Measurements from ENCODE around the gene TMEM72. TPM values are rescaled to one million over a fixed set of nuclear protein-coding genes. Genes with fewer than 3 reads are reported as not detected.

Gene TMEM72
- total RNA-seq, 1 experiment from 2014 or later, result not detected

GRCh38 chr10:44897049-44897448 lies 14.1 kb upstream of the TMEM72 start:
- no peaks in the 10 kb centered on the region for H3K4me1 ChIP-seq (replicated peaks)
- no peak overlapping the region for H3K4me3 ChIP-seq
- H3K36me3 ChIP-seq, result no peaks in the 10 kb centered on the region
- H3K27ac ChIP-seq, result no peak overlapping the region
- H3K27me3 ChIP-seq (replicated peaks), result no peaks in the 10 kb centered on the region
- DNase-seq (ENCODE audit: low read depth in 1 of 2, low spot score in 2 of 2), result no peak
- H3K9me3 ChIP-seq (replicated peaks), result no peaks in the 10 kb centered on the region

GRCh38 chr10:44898665-44899064 lies 12.5 kb upstream of the TMEM72 start:
- Histone ChIP-seq H3K4me3 (no peak overlapping the region), H3K9me3 (replicated peaks) (no peaks in the 10 kb centered on the region)

GRCh38 chr10:44899450-44900080 lies 11.6 kb upstream of the TMEM72 start:
- Histone ChIP-seq H3K4me1 (replicated peaks) (no peaks in the 10 kb centered on the region), H3K27me3 (replicated peaks) (no peaks in the 10 kb centered on the region), H3K4me3 (no peak overlapping the region), H3K27ac (no peak overlapping the region), H3K9me3 (replicated peaks) (no peaks in the 10 kb centered on the region), H3K36me3 (no peaks in the 10 kb centered on the region)
- no peak for DNase-seq (ENCODE audit: low read depth in 1 of 2, low spot score in 2 of 2)

More at GRCh38 chr10:44898665-44899064, 12.5 kb upstream of the TMEM72 start:
- Histone ChIP-seq H3K27me3 (replicated peaks) (no peaks in the 10 kb centered on the region), H3K36me3 (no peaks in the 10 kb centered on the region), H3K27ac (no peak overlapping the region), H3K4me1 (replicated peaks) (no peaks in the 10 kb centered on the region)
- DNase-seq (ENCODE audit: low read depth in 1 of 2, low spot score in 2 of 2), result no peak

- no peaks in the 10 kb centered on the region for H3K9me3 ChIP-seq (replicated peaks)
- no peaks in the 10 kb centered on the region for H3K36me3 ChIP-seq
- no peak for DNase-seq (ENCODE audit: low read depth in 1 of 2, low spot score in 2 of 2)
- H3K4me1 ChIP-seq (replicated peaks), result no peaks in the 10 kb centered on the region
- no peaks in the 10 kb centered on the region for H3K27me3 ChIP-seq (replicated peaks)
- no peak overlapping the region for H3K27ac ChIP-seq
- no peak overlapping the region for H3K4me3 ChIP-seq
These were observed 8.1 kb upstream of the TMEM72 start for GRCh38 chr10:44902941-44903545.

- Histone ChIP-seq H3K27me3 (replicated peaks) (no peaks in the 10 kb centered on the region), H3K9me3 (replicated peaks) (no peaks in the 10 kb centered on the region), H3K4me3 (no peak overlapping the region), H3K27ac (no peak overlapping the region), H3K4me1 (replicated peaks) (no peaks in the 10 kb centered on the region), H3K36me3 (no peaks in the 10 kb centered on the region)
- DNase-seq (ENCODE audit: low read depth in 1 of 2, low spot score in 2 of 2), result no peak
These were observed 4.7 kb upstream of the TMEM72 start for GRCh38 chr10:44906486-44906885.

- no peak for DNase-seq (ENCODE audit: low read depth in 1 of 2, low spot score in 2 of 2)
- Histone ChIP-seq H3K4me1 (replicated peaks) (no peaks in the 10 kb centered on the region), H3K4me3 (no peak overlapping the region), H3K9me3 (replicated peaks) (no peaks in the 10 kb centered on the region), H3K27ac (no peak overlapping the region), H3K36me3 (no peaks in the 10 kb centered on the region), H3K27me3 (replicated peaks) (no peaks in the 10 kb centered on the region)
These were observed 3.6 kb upstream of the TMEM72 start for GRCh38 chr10:44907556-44907955.

- Histone ChIP-seq H3K27ac (no peak overlapping the region), H3K36me3 (no peaks in the 10 kb centered on the region), H3K4me1 (replicated peaks) (no peaks in the 10 kb centered on the region), H3K9me3 (replicated peaks) (no peaks in the 10 kb centered on the region), H3K27me3 (replicated peaks) (no peaks in the 10 kb centered on the region), H3K4me3 (no peak overlapping the region)
- no peak for DNase-seq (ENCODE audit: low read depth in 1 of 2, low spot score in 2 of 2)
These were observed 2.9 kb upstream of the TMEM72 start for GRCh38 chr10:44908066-44908749.

GRCh38 chr10:44908936-44909630 lies 2.1 kb upstream of the TMEM72 start:
- H3K4me1 ChIP-seq (replicated peaks), result no peaks in the 10 kb centered on the region
- H3K36me3 ChIP-seq, result no peaks in the 10 kb centered on the region
- H3K4me3 ChIP-seq, result no peak overlapping the region
- no peaks in the 10 kb centered on the region for H3K9me3 ChIP-seq (replicated peaks)
- no peak overlapping the region for H3K27ac ChIP-seq
- DNase-seq (ENCODE audit: low read depth in 1 of 2, low spot score in 2 of 2), result no peak
- H3K27me3 ChIP-seq (replicated peaks), result no peaks in the 10 kb centered on the region

GRCh38 chr10:44909910-44910309 lies 1.2 kb upstream of the TMEM72 start:
- Histone ChIP-seq H3K36me3 (no peaks in the 10 kb centered on the region), H3K27ac (no peak overlapping the region), H3K9me3 (replicated peaks) (no peaks in the 10 kb centered on the region), H3K27me3 (replicated peaks) (no peaks in the 10 kb centered on the region), H3K4me1 (replicated peaks) (no peaks in the 10 kb centered on the region), H3K4me3 (no peak overlapping the region)
- DNase-seq (ENCODE audit: low read depth in 1 of 2, low spot score in 2 of 2), result no peak

GRCh38 chr10:44910602-44911001 lies 535 bp upstream of the TMEM72 start:
- Histone ChIP-seq H3K4me1 (replicated peaks) (no peaks in the 10 kb centered on the region), H3K27me3 (replicated peaks) (no peaks in the 10 kb centered on the region), H3K4me3 (no peak overlapping the region), H3K36me3 (no peaks in the 10 kb centered on the region), H3K9me3 (replicated peaks) (no peaks in the 10 kb centered on the region), H3K27ac (no peak overlapping the region)
- DNase-seq (ENCODE audit: low read depth in 1 of 2, low spot score in 2 of 2), result no peak

- Histone ChIP-seq H3K4me1 (replicated peaks) (no peaks in the 10 kb centered on the region), H3K27me3 (replicated peaks) (no peaks in the 10 kb centered on the region), H3K4me3 (no peak overlapping the region), H3K27ac (no peak overlapping the region), H3K36me3 (no peaks in the 10 kb centered on the region), H3K9me3 (replicated peaks) (no peaks in the 10 kb centered on the region)
- no peak for DNase-seq (ENCODE audit: low read depth in 1 of 2, low spot score in 2 of 2)
These were observed 814 bp downstream of the TMEM72 start for GRCh38 chr10:44911951-44912350.

GRCh38 chr10:44913350-44914081 lies 2.4 kb downstream of the TMEM72 start:
- H3K4me3 ChIP-seq, result no peak overlapping the region
- H3K4me1 ChIP-seq (replicated peaks), result no peaks in the 10 kb centered on the region
- DNase-seq (ENCODE audit: low read depth in 1 of 2, low spot score in 2 of 2), result no peak
- H3K27me3 ChIP-seq (replicated peaks), result no peaks in the 10 kb centered on the region
- H3K9me3 ChIP-seq (replicated peaks), result no peaks in the 10 kb centered on the region
- H3K27ac ChIP-seq, result no peak overlapping the region
- no peaks in the 10 kb centered on the region for H3K36me3 ChIP-seq

GRCh38 chr10:44914891-44915290 lies 3.8 kb downstream of the TMEM72 start:
- H3K27ac ChIP-seq, result no peak overlapping the region
- no peaks in the 10 kb centered on the region for H3K9me3 ChIP-seq (replicated peaks)
- no peaks in the 10 kb centered on the region for H3K36me3 ChIP-seq
- H3K27me3 ChIP-seq (replicated peaks), result no peaks in the 10 kb centered on the region
- H3K4me1 ChIP-seq (replicated peaks), result no peaks in the 10 kb centered on the region
- DNase-seq (ENCODE audit: low read depth in 1 of 2, low spot score in 2 of 2), result no peak
- H3K4me3 ChIP-seq, result no peak overlapping the region
